ENCODE results near the gene DDO. TPM values are rescaled to one million over a fixed set of nuclear protein-coding genes. Genes with fewer than 3 reads are reported as not detected.

The DDO gene
- total RNA-seq, 1 donor from 2014 or later, result 0.32 TPM

GRCh38 chr6:110357664-110358552 is 57.5 kb downstream of the DDO start, which contains the start of gene METTL24:
Gene METTL24, minus strand, starts transcription at chr6:110358349. Its CDS starts 77 bp downstream, at chr6:110358272.
- H3K4me1 ChIP-seq, result peaks cover 6 to 21% of the 10 kb centered on the region in 2 donors
- H3K4me3 ChIP-seq, result peak within 1 kb of the TSS; percentile 72 to 91
- no peaks in the 10 kb centered on the region for H3K9me3 ChIP-seq
- no peaks in the 10 kb centered on the region for H3K36me3 ChIP-seq
- no peaks in the 10 kb centered on the region for H3K27me3 ChIP-seq
- intact Hi-C loops (cut with DNase I), result loop anchor here (10.0 kb wide), 1 partner anchor 1053 kb away; no protein-coding TSS in a partner anchor
- H3K27ac ChIP-seq, result peak within 1 kb of the TSS; percentile 95 to 96
- TF ChIP-seq CTCF (IDR thresholded peaks at IDR 0.05), result no peak
- no peak for DNase-seq (ENCODE audit: low spot score in 2 of 2)

GRCh38 chr6:110357298-110357663 is 58.1 kb downstream of the DDO start:
- Histone ChIP-seq H3K36me3 (no peaks in the 10 kb centered on the region), H3K27me3 (no peaks in the 10 kb centered on the region), H3K9me3 (no peaks in the 10 kb centered on the region), H3K4me1 (peaks cover 6 to 23% of the 10 kb centered on the region in 2 donors), H3K27ac (peak overlapping the region; percentile 95 to 96), H3K4me3 (peak overlapping the region; percentile 72 to 91)
- TF ChIP-seq CTCF (IDR thresholded peaks at IDR 0.05), result no peak
- no peak for DNase-seq (ENCODE audit: low spot score in 2 of 2)
- intact Hi-C loops (cut with DNase I), result loop anchor here (10.0 kb wide), 1 partner anchor 1052 kb away; no protein-coding TSS in a partner anchor

GRCh38 chr6:110356778-110357177 is 58.6 kb downstream of the DDO start:
- no peaks in the 10 kb centered on the region for H3K9me3 ChIP-seq
- TF ChIP-seq CTCF (IDR thresholded peaks at IDR 0.05), result no peak
- H3K27ac ChIP-seq, result peak overlapping the region; percentile 95 to 96
- intact Hi-C loops (cut with DNase I), result loop anchor here (10.0 kb wide), 1 partner anchor 1052 kb away; no protein-coding TSS in a partner anchor
- H3K27me3 ChIP-seq, result no peaks in the 10 kb centered on the region
- DNase-seq (ENCODE audit: low spot score in 2 of 2), result no peak
- peaks cover 6 to 26% of the 10 kb centered on the region in 2 donors for H3K4me1 ChIP-seq
- no peaks in the 10 kb centered on the region for H3K36me3 ChIP-seq
- peak overlapping the region; percentile 72 to 91 for H3K4me3 ChIP-seq

- DNase-seq (ENCODE audit: low spot score in 2 of 2), result no peak
- Histone ChIP-seq H3K4me3 (no peak overlapping the region), H3K36me3 (no peaks in the 10 kb centered on the region), H3K27me3 (no peaks in the 10 kb centered on the region), H3K9me3 (no peaks in the 10 kb centered on the region), H3K27ac (peak overlapping the region; percentile 95 to 96), H3K4me1 (peaks cover 6 to 26% of the 10 kb centered on the region in 2 donors)
- no peak for TF ChIP-seq CTCF (IDR thresholded peaks at IDR 0.05)
- intact Hi-C loops (cut with DNase I), result loop anchor here (10.0 kb wide), 1 partner anchor 1051 kb away; no protein-coding TSS in a partner anchor
Measured at GRCh38 chr6:110355727-110356126, 59.6 kb downstream of the DDO start.

- Histone ChIP-seq H3K27me3 (no peaks in the 10 kb centered on the region), H3K4me3 (no peak overlapping the region), H3K9me3 (no peaks in the 10 kb centered on the region), H3K27ac (peak overlapping the region in 1 of 2 donors; percentile 95), H3K4me1 (peaks cover 6 to 26% of the 10 kb centered on the region in 2 donors), H3K36me3 (no peaks in the 10 kb centered on the region)
- DNase-seq (ENCODE audit: low spot score in 2 of 2), result no peak
- intact Hi-C loops (cut with DNase I), result loop anchor here (10.0 kb wide), 1 partner anchor 1050 kb away; no protein-coding TSS in a partner anchor
- no peak for TF ChIP-seq CTCF (IDR thresholded peaks at IDR 0.05)
Measured at GRCh38 chr6:110355022-110355421, 60.4 kb downstream of the DDO start.
